ENCODE results near the gene SVBP. TPM values are rescaled to one million over a fixed set of nuclear protein-coding genes. Genes with fewer than 3 reads are reported as not detected.

Gene SVBP
- total and polyA plus RNA-seq, 2 of the 8 experiments (the other 6 are each of a cell fraction or from before 2014, with no cell fraction given): 29.7 to 30.2 TPM

- Histone ChIP-seq H3K14ac (ENCODE audit: insufficient read length) (no peak overlapping the region), H2BK20ac (ENCODE audit: low read length) (no peak overlapping the region), H3K18ac (ENCODE audit: extremely low read depth, low read length) (no peak overlapping the region), H2BK120ac (replicated peaks; ENCODE audit: low read depth, low read length) (no peak overlapping the region), H2BK15ac (ENCODE audit: low read length) (no peak overlapping the region), H3K27ac (ENCODE audit: low read depth, low read length) (no peak overlapping the region), H2AFZ (ENCODE audit: low read length) (no peak overlapping the region), H3K79me1 (ENCODE audit: low read depth, low read length) (no peaks in the 10 kb centered on the region), H2BK12ac (ENCODE audit: low read depth, low read length) (no peak overlapping the region), H3K23ac (ENCODE audit: insufficient read length) (no peak overlapping the region), H2AK5ac (ENCODE audit: low read depth, low read length) (no peak overlapping the region), H3K27me3 (replicated peaks in 1 of 4; ENCODE audit: control insufficient read depth in 3 of 4, extremely low read depth in 1 of 4, insufficient read depth in 3 of 4, low read length in 3 of 4) (no peaks in the 10 kb centered on the region), H3K4me3 (ENCODE audit: extremely low read depth in 1 of 4, insufficient read depth in 2 of 4, low read depth in 3 of 4, low read length in 4 of 4) (no peak overlapping the region), H4K20me1 (replicated peaks in 1 of 2; ENCODE audit: control insufficient read depth in 1 of 2, insufficient read depth in 2 of 2, low read length in 2 of 2) (peaks cover 0 to 2% of the 10 kb centered on the region in 2 experiments), H4K91ac (replicated peaks; ENCODE audit: insufficient read length, low read length) (no peak overlapping the region), H3K56ac (replicated peaks; ENCODE audit: insufficient read length, low read depth, low read length) (no peak overlapping the region), H2BK5ac (ENCODE audit: low read depth, low read length) (no peak overlapping the region), H4K5ac (ENCODE audit: insufficient read length, low read depth, low read length) (no peak overlapping the region), H3K9ac (replicated peaks in 1 of 4; ENCODE audit: extremely low read depth in 1 of 4, low read depth in 3 of 4, low read length in 3 of 4) (no peak overlapping the region), H3K36me3 (ENCODE audit: control insufficient read depth in 2 of 4, insufficient read depth in 4 of 4, low read length in 3 of 4) (peaks cover 0 to 2% (median 0%) of the 10 kb centered on the region in 4 experiments; a peak in 1 of 8 replicates), H3K4me2 (ENCODE audit: insufficient read depth in 1 of 2, low read depth in 2 of 2, low read length in 2 of 2) (no peak overlapping the region), H3K23me2 (ENCODE audit: low read depth, low read length) (no peaks in the 10 kb centered on the region), H4K8ac (ENCODE audit: extremely low read depth, insufficient read depth, low read length) (no peak overlapping the region), H3K79me2 (ENCODE audit: control insufficient read depth in 1 of 2, insufficient read depth in 2 of 2, low read length in 2 of 2) (no peaks in the 10 kb centered on the region), H3K4ac (replicated peaks; ENCODE audit: insufficient read length, low read depth, low read length) (no peak overlapping the region), H3K4me1 (replicated peaks in 1 of 4; ENCODE audit: control insufficient read depth in 3 of 4, insufficient read depth in 4 of 4, low read length in 3 of 4) (peaks cover 0 to 8% (median under 1%) of the 10 kb centered on the region in 4 experiments; a peak in 2 of 7 replicates), H3K9me3 (ENCODE audit: insufficient read depth in 2 of 2, low read depth in 1 of 2, low read length in 1 of 2) (no peaks in the 10 kb centered on the region)
- TF ChIP-seq JUND (IDR thresholded peaks at IDR 0.05; ENCODE audit: low read length) (no peak), BACH1 (IDR thresholded peaks at IDR 0.05; ENCODE audit: low read length) (no peak), KDM5A (IDR thresholded peaks at IDR 0.05; ENCODE audit: low read length) (no peak), HDAC2 (IDR thresholded peaks at IDR 0.05; ENCODE audit: borderline replicate concordance in 1 of 2, low read depth in 2 of 2, low read length in 2 of 2) (no peak), KDM4A (IDR thresholded peaks at IDR 0.05; ENCODE audit: low read depth, low read length, severe bottlenecking) (no peak), YY1 (IDR thresholded peaks at IDR 0.05; ENCODE audit: low read depth, low read length) (no peak), CBX8 (IDR thresholded peaks at IDR 0.05; ENCODE audit: borderline replicate concordance, low read depth, low read length) (no peak), CHD1 (IDR thresholded peaks at IDR 0.05; ENCODE audit: low read depth, low read length) (no peak), TAF7 (optimal IDR thresholded peaks at IDR 0.05; ENCODE audit: borderline replicate concordance, low read depth, low read length) (no peak)
- DNase-seq (ENCODE audit: low read depth in 1 of 2, low spot score in 2 of 2) (no peak), FAIRE-seq (no peak)
- POLR2A ChIA-PET (ENCODE audit: partially characterized antibody): interaction anchor here (0.5 to 1.4 kb wide), 3 partner anchors 18 to 854 kb away, joined by 3 read pairs; no protein-coding TSS in a partner anchor
- CTCF ChIA-PET (ENCODE audit: partially characterized antibody): interaction anchor here (1.1 to 8.4 kb wide), 2 partner anchors 10 to 129 kb away, joined by 3 to 51 read pairs; no protein-coding TSS in a partner anchor
- 85% methylated on average over 1 of the region's 1 CpG; no CpG with 5 or more reads in 1 of the 2 experiments for WGBS, 2 experiments (ENCODE audit: extremely low coverage in 1 of 2, insufficient coverage in 1 of 2, insufficient read length in 1 of 2, insufficient replicate concordance in 2 of 2, low coverage in 1 of 2, low lambda C conversion rate in 2 of 2, missing lambda C conversion rate in 1 of 2)
These were observed 29.2 kb downstream of the SVBP start for GRCh38 chr1:42788021-42788420.

Measured in H1 (cell line).